K562 (cell line): ENCODE results near the gene PPFIA3. TPM values are rescaled to one million over a fixed set of nuclear protein-coding genes. Genes with fewer than 3 reads are reported as not detected.

Source experiments
- ZNF639 ChIP-seq, 2 experiments: fragments of 200-800 bp in 1 of 2; sonication (Bioruptor generic) in 1 of 2; sonication (generic) in 1 of 2; formaldehyde crosslinking in 1 of 2; IDR thresholded peaks in 1 of 2; conservative IDR thresholded peaks in 1 of 2; 2 replicates each; pipeline versions ENCODE4 v1.5.0 to v1.6.1; 2016 to 2020; ENCODE audit warnings: missing compliant biosample characterization in 1 of 2, missing genetic modification characterization in 1 of 2, missing genetic modification reagents in 1 of 2
- polyA plus RNA-seq, 8 experiments: library from polyadenylated mRNA; depleted of rRNA in 4 of 8; stranded (reverse) in 5 of 8; unstranded in 3 of 8; fragments of >200 nt; fragmentation: Nextera tagmentation in 2 of 8; fragmentation: Illumina TruSeq in 1 of 8; extraction: Ambion mirVana in 2 of 8; extraction: Trizol in 1 of 8; gene quantifications; 2 replicates each; pipeline versions ENCODE4 v1.2.1 to v1.2.3, GENCODE V29; 2011 to 2014; ENCODE audit warnings: inconsistent platforms in 1 of 8, missing spikeins in 1 of 8
- small RNA-seq: library from RNA; depleted of rRNA; stranded (forward); fragments of <200 nt; gene quantifications from one replicate; pipeline ENCODE3, GENCODE V24; 2014
- total RNA-seq, 7 experiments: library from RNA; depleted of rRNA in 6 of 7; stranded (reverse); fragments of >200 nt in 6 of 7; fragmentation: Illumina TruSeq in 2 of 7; extraction: Trizol in 2 of 7; gene quantifications; 2 replicates each; pipeline versions ENCODE4 v1.2.1 to v1.2.3, GENCODE V29; 2011 to 2021; ENCODE audit warnings: low replicate concordance in 1 of 7

The PPFIA3 gene
- total and polyA plus RNA-seq, 9 of the 15 experiments (the other 6 are each of a cell fraction or from before 2014, with no cell fraction given), result 0.10 to 53.0 (median 17.6) TPM

- 0 out of 4 replicates have a peak, but pooled peaks of 1 of the 2 experiments have one; percentile 30 for TF ChIP-seq ZNF639 (CRISPR knock-in tag; conservative IDR thresholded peaks at IDR 0.05 in 1 of 2, IDR thresholded peaks at IDR 0.05 in 1 of 2)
Measured at GRCh38 chr19:49200238-49200862, 81.0 kb downstream of the PPFIA3 start (continued).

Small RNA genes lying within 50 kb of the gene (small RNA-seq; reads per million reads assigned to genes)
- gene RN7SL708P, result not detected

Other genes starting within 250 kb of the PPFIA3 start
Only the 7 nearest of the 26 such genes appear.
- gene NTF4, start 54.7 kb upstream of the PPFIA3 start, total RNA-seq (2014; rRNA removed), result not detected in 2 replicates
- not detected in 2 replicates for gene NTF4, start 54.7 kb upstream of the PPFIA3 start, total RNA-seq (2014; rRNA removed; fragmentation: Illumina TruSeq; extraction: Trizol)
- gene NTF4, start 54.7 kb upstream of the PPFIA3 start, total RNA-seq (2015; rRNA removed; fragmentation: Illumina TruSeq; extraction: Trizol), result not detected in 2 replicates
- not detected in 2 replicates for gene NTF4, start 54.7 kb upstream of the PPFIA3 start, total RNA-seq (2021)
- gene NTF4, start 54.7 kb upstream of the PPFIA3 start, polyA plus RNA-seq (2011; rRNA removed), result not detected in 2 replicates
- gene NTF4, start 54.7 kb upstream of the PPFIA3 start, polyA plus RNA-seq (2014; fragmentation: Illumina TruSeq; extraction: Trizol), result not detected in 2 replicates
- not detected for gene NTF4, start 54.7 kb upstream of the PPFIA3 start, polyA plus RNA-seq (2014; fragmentation: Nextera tagmentation; extraction: Ambion mirVana)
- gene NTF4, start 54.7 kb upstream of the PPFIA3 start, polyA plus RNA-seq (2014; rRNA removed), result not detected in 2 replicates
- 0.04 and 0.05 TPM in 2 replicates for gene KCNA7, start 46.8 kb upstream of the PPFIA3 start, total RNA-seq (2014; rRNA removed)
- 0.04 TPM in 1 of 2 replicates, not detected in the other for gene KCNA7, start 46.8 kb upstream of the PPFIA3 start, total RNA-seq (2014; rRNA removed; fragmentation: Illumina TruSeq; extraction: Trizol)
- gene KCNA7, start 46.8 kb upstream of the PPFIA3 start, total RNA-seq (2015; rRNA removed; fragmentation: Illumina TruSeq; extraction: Trizol), result not detected in 2 replicates
- not detected in 2 replicates for gene KCNA7, start 46.8 kb upstream of the PPFIA3 start, total RNA-seq (2021)
- not detected in 2 replicates for gene KCNA7, start 46.8 kb upstream of the PPFIA3 start, polyA plus RNA-seq (2011; rRNA removed)
- gene KCNA7, start 46.8 kb upstream of the PPFIA3 start, polyA plus RNA-seq (2014; fragmentation: Illumina TruSeq; extraction: Trizol), result 0.04 TPM in 1 of 2 replicates, not detected in the other
- gene KCNA7, start 46.8 kb upstream of the PPFIA3 start, polyA plus RNA-seq (2014; fragmentation: Nextera tagmentation; extraction: Ambion mirVana), result not detected
- not detected in 2 replicates for gene KCNA7, start 46.8 kb upstream of the PPFIA3 start, polyA plus RNA-seq (2014; rRNA removed)
- 496 and 541 TPM in 2 replicates for gene SNRNP70, start 34.1 kb upstream of the PPFIA3 start, total RNA-seq (2014; rRNA removed)
- gene SNRNP70, start 34.1 kb upstream of the PPFIA3 start, total RNA-seq (2014; rRNA removed; fragmentation: Illumina TruSeq; extraction: Trizol), result 82.0 and 82.4 TPM in 2 replicates
- gene SNRNP70, start 34.1 kb upstream of the PPFIA3 start, total RNA-seq (2015; rRNA removed; fragmentation: Illumina TruSeq; extraction: Trizol), result 122 and 128 TPM in 2 replicates
- gene SNRNP70, start 34.1 kb upstream of the PPFIA3 start, total RNA-seq (2021), result 201 and 234 TPM in 2 replicates
- gene SNRNP70, start 34.1 kb upstream of the PPFIA3 start, polyA plus RNA-seq (2011; rRNA removed), result 136 and 190 TPM in 2 replicates
- 143 and 188 TPM in 2 replicates for gene SNRNP70, start 34.1 kb upstream of the PPFIA3 start, polyA plus RNA-seq (2014; fragmentation: Illumina TruSeq; extraction: Trizol)
- 1 to 10 TPM; 2.8 to 3.2 TPM for gene SNRNP70, start 34.1 kb upstream of the PPFIA3 start, polyA plus RNA-seq (2014; fragmentation: Nextera tagmentation; extraction: Ambion mirVana)
- gene SNRNP70, start 34.1 kb upstream of the PPFIA3 start, polyA plus RNA-seq (2014; rRNA removed), result 401 and 493 TPM in 2 replicates
- 11.0 and 12.4 TPM in 2 replicates for gene LIN7B, start 5.2 kb upstream of the PPFIA3 start, total RNA-seq (2014; rRNA removed)
- gene LIN7B, start 5.2 kb upstream of the PPFIA3 start, total RNA-seq (2014; rRNA removed; fragmentation: Illumina TruSeq; extraction: Trizol), result 1.1 and 1.6 TPM in 2 replicates
- gene LIN7B, start 5.2 kb upstream of the PPFIA3 start, total RNA-seq (2015; rRNA removed; fragmentation: Illumina TruSeq; extraction: Trizol), result 4.0 and 4.1 TPM in 2 replicates
- 9.2 and 9.6 TPM in 2 replicates for gene LIN7B, start 5.2 kb upstream of the PPFIA3 start, total RNA-seq (2021)
- gene LIN7B, start 5.2 kb upstream of the PPFIA3 start, polyA plus RNA-seq (2011; rRNA removed), result 5.9 and 10.3 TPM in 2 replicates
- gene LIN7B, start 5.2 kb upstream of the PPFIA3 start, polyA plus RNA-seq (2014; fragmentation: Illumina TruSeq; extraction: Trizol), result 3.1 and 5.1 TPM in 2 replicates
- gene LIN7B, start 5.2 kb upstream of the PPFIA3 start, polyA plus RNA-seq (2014; fragmentation: Nextera tagmentation; extraction: Ambion mirVana), result 1 to 10 TPM in 1 of 2 experiments, under 1 TPM in 1; 0.89 to 1.4 TPM
- 15.7 and 18.3 TPM in 2 replicates for gene LIN7B, start 5.2 kb upstream of the PPFIA3 start, polyA plus RNA-seq (2014; rRNA removed)
- gene C19orf73, start 401 bp upstream of the PPFIA3 start, total RNA-seq (2014; rRNA removed), result 4.7 and 7.4 TPM in 2 replicates
- 0.55 and 0.64 TPM in 2 replicates for gene C19orf73, start 401 bp upstream of the PPFIA3 start, total RNA-seq (2014; rRNA removed; fragmentation: Illumina TruSeq; extraction: Trizol)
- 1.4 and 2.1 TPM in 2 replicates for gene C19orf73, start 401 bp upstream of the PPFIA3 start, total RNA-seq (2015; rRNA removed; fragmentation: Illumina TruSeq; extraction: Trizol)
- 1.6 and 3.2 TPM in 2 replicates for gene C19orf73, start 401 bp upstream of the PPFIA3 start, total RNA-seq (2021)
- 1.5 and 1.9 TPM in 2 replicates for gene C19orf73, start 401 bp upstream of the PPFIA3 start, polyA plus RNA-seq (2011; rRNA removed)
- 1.1 TPM in 2 replicates for gene C19orf73, start 401 bp upstream of the PPFIA3 start, polyA plus RNA-seq (2014; fragmentation: Illumina TruSeq; extraction: Trizol)
- gene C19orf73, start 401 bp upstream of the PPFIA3 start, polyA plus RNA-seq (2014; fragmentation: Nextera tagmentation; extraction: Ambion mirVana), result under 1 TPM; 0.08 to 0.32 TPM
- gene C19orf73, start 401 bp upstream of the PPFIA3 start, polyA plus RNA-seq (2014; rRNA removed), result 5.4 and 5.7 TPM in 2 replicates
- gene HRC, start 35.9 kb downstream of the PPFIA3 start, total RNA-seq (2014; rRNA removed), result 15.6 and 20.8 TPM in 2 replicates
- 10.0 and 11.7 TPM in 2 replicates for gene HRC, start 35.9 kb downstream of the PPFIA3 start, total RNA-seq (2014; rRNA removed; fragmentation: Illumina TruSeq; extraction: Trizol)
- 15.9 and 16.1 TPM in 2 replicates for gene HRC, start 35.9 kb downstream of the PPFIA3 start, total RNA-seq (2015; rRNA removed; fragmentation: Illumina TruSeq; extraction: Trizol)
- 14.8 and 15.6 TPM in 2 replicates for gene HRC, start 35.9 kb downstream of the PPFIA3 start, total RNA-seq (2021)
- 13.1 and 22.3 TPM in 2 replicates for gene HRC, start 35.9 kb downstream of the PPFIA3 start, polyA plus RNA-seq (2011; rRNA removed)
- gene HRC, start 35.9 kb downstream of the PPFIA3 start, polyA plus RNA-seq (2014; fragmentation: Illumina TruSeq; extraction: Trizol), result 17.9 and 18.7 TPM in 2 replicates
- gene HRC, start 35.9 kb downstream of the PPFIA3 start, polyA plus RNA-seq (2014; fragmentation: Nextera tagmentation; extraction: Ambion mirVana), result 1 to 10 TPM in 1 of 2 experiments, under 1 TPM in 1; 0.66 to 1.2 TPM
- 11.8 and 13.7 TPM in 2 replicates for gene HRC, start 35.9 kb downstream of the PPFIA3 start, polyA plus RNA-seq (2014; rRNA removed)
- 35.3 and 37.3 TPM in 2 replicates for gene TRPM4, start 38.2 kb downstream of the PPFIA3 start, total RNA-seq (2014; rRNA removed)
- gene TRPM4, start 38.2 kb downstream of the PPFIA3 start, total RNA-seq (2014; rRNA removed; fragmentation: Illumina TruSeq; extraction: Trizol), result 7.9 and 8.3 TPM in 2 replicates
- 15.0 and 15.2 TPM in 2 replicates for gene TRPM4, start 38.2 kb downstream of the PPFIA3 start, total RNA-seq (2015; rRNA removed; fragmentation: Illumina TruSeq; extraction: Trizol)
- gene TRPM4, start 38.2 kb downstream of the PPFIA3 start, total RNA-seq (2021), result 34.6 and 37.8 TPM in 2 replicates
- 19.2 and 20.5 TPM in 2 replicates for gene TRPM4, start 38.2 kb downstream of the PPFIA3 start, polyA plus RNA-seq (2011; rRNA removed)
- gene TRPM4, start 38.2 kb downstream of the PPFIA3 start, polyA plus RNA-seq (2014; fragmentation: Illumina TruSeq; extraction: Trizol), result 14.7 and 25.2 TPM in 2 replicates
- gene TRPM4, start 38.2 kb downstream of the PPFIA3 start, polyA plus RNA-seq (2014; fragmentation: Nextera tagmentation; extraction: Ambion mirVana), result 1 to 10 TPM; 6.5 to 7.9 TPM
- 45.4 and 56.6 TPM in 2 replicates for gene TRPM4, start 38.2 kb downstream of the PPFIA3 start, polyA plus RNA-seq (2014; rRNA removed)